ENCODE data around the gene ABCA6.

- TF ChIP-seq POLR2A (conservative IDR thresholded peaks at IDR 0.05) (no peak), RHOXF2B (CRISPR knock-in tag; conservative IDR thresholded peaks at IDR 0.05) (no peak), CTCF (IDR thresholded peaks at IDR 0.05 in 2 of 3, conservative IDR thresholded peaks at IDR 0.05 in 1 of 3; ENCODE audit: insufficient read depth in 2 of 3, low read depth in 1 of 3, low read length in 3 of 3) (no peak), MYC (IDR thresholded peaks at IDR 0.05; ENCODE audit: low read depth, low read length) (no peak), MYC (CRISPR knock-in tag; IDR thresholded peaks at IDR 0.05; ENCODE audit: borderline replicate concordance, low read depth) (no peak)
- TF ChIP-seq, protein P1, sequence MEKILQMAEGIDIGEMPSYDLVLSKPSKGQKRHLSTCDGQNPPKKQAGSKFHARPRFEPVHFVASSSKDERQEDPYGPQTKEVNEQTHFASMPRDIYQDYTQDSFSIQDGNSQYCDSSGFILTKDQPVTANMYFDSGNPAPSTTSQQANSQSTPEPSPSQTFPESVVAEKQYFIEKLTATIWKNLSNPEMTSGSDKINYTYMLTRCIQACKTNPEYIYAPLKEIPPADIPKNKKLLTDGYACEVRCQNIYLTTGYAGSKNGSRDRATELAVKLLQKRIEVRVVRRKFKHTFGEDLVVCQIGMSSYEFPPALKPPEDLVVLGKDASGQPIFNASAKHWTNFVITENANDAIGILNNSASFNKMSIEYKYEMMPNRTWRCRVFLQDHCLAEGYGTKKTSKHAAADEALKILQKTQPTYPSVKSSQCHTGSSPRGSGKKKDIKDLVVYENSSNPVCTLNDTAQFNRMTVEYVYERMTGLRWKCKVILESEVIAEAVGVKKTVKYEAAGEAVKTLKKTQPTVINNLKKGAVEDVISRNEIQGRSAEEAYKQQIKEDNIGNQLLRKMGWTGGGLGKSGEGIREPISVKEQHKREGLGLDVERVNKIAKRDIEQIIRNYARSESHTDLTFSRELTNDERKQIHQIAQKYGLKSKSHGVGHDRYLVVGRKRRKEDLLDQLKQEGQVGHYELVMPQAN (IDR thresholded peaks at IDR 0.05; ENCODE audit: borderline replicate concordance): no peak
Measured at GRCh38 chr17:69134112-69134511, 7.6 kb downstream of the ABCA6 start.

Measured in K562 (cell line).